ENCODE data around the gene UBQLNL.
A peak's percentile ranks its signal among the peaks of the same experiment; 100 is the strongest.

UBQLNL gene, protein sequence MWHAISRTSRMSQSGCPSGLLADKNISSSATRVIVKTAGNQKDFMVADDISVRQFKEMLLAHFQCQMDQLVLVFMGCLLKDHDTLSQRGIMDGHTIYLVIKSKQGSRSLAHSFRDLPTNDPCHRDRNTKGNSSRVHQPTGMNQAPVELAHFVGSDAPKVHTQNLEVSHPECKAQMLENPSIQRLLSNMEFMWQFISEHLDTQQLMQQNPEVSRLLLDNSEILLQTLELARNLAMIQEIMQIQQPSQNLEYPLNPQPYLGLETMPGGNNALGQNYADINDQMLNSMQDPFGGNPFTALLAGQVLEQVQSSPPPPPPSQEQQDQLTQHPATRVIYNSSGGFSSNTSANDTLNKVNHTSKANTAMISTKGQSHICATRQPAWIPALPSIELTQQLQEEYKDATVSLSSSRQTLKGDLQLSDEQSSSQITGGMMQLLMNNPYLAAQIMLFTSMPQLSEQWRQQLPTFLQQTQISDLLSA

DNA sequence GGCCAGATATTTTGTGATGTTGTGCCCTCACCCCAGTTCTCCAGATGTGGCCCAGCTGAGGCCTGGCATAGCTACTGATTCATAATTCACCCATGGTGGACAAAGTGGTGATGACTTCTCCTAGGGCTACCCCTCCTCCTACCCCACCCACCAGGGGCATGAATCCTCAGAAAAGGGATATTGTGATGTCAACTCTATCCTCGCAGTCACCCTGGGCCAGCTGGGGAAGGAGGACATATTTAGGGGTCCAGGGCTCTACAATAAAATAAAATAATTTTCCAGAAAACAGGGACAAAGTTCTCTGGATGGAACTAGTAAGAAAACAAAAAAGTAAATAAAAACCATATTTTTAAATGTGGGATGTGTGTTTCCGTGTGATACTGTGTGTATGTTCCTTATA, at the start of gene UBQLNL:
Gene UBQLNL (minus strand): TSS at position 101 of the 400 bp plus-strand sequence. CDS start 258 bp downstream, outside the sequence.
- no peaks in the 10 kb centered on the region for H3K27me3 ChIP-seq (replicated peaks)
- no peak within 1 kb of the TSS for H3K4me3 ChIP-seq (ENCODE audit: low read depth, low read length)
- no peak for DNase-seq
- TF ChIP-seq, protein P1, sequence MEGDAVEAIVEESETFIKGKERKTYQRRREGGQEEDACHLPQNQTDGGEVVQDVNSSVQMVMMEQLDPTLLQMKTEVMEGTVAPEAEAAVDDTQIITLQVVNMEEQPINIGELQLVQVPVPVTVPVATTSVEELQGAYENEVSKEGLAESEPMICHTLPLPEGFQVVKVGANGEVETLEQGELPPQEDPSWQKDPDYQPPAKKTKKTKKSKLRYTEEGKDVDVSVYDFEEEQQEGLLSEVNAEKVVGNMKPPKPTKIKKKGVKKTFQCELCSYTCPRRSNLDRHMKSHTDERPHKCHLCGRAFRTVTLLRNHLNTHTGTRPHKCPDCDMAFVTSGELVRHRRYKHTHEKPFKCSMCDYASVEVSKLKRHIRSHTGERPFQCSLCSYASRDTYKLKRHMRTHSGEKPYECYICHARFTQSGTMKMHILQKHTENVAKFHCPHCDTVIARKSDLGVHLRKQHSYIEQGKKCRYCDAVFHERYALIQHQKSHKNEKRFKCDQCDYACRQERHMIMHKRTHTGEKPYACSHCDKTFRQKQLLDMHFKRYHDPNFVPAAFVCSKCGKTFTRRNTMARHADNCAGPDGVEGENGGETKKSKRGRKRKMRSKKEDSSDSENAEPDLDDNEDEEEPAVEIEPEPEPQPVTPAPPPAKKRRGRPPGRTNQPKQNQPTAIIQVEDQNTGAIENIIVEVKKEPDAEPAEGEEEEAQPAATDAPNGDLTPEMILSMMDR (IDR thresholded peaks at IDR 0.05; ENCODE audit: low read depth, low read length, missing control alignments) = no peak
- H3K27ac ChIP-seq = no peak within 1 kb of the TSS
- no peaks in the 10 kb centered on the region for H3K36me3 ChIP-seq (replicated peaks)
- in situ Hi-C loops (cut with HindIII; ENCODE audit: low pct_ligation_motif_present, low sequenced_read_pairs) = no loop called here

DNA sequence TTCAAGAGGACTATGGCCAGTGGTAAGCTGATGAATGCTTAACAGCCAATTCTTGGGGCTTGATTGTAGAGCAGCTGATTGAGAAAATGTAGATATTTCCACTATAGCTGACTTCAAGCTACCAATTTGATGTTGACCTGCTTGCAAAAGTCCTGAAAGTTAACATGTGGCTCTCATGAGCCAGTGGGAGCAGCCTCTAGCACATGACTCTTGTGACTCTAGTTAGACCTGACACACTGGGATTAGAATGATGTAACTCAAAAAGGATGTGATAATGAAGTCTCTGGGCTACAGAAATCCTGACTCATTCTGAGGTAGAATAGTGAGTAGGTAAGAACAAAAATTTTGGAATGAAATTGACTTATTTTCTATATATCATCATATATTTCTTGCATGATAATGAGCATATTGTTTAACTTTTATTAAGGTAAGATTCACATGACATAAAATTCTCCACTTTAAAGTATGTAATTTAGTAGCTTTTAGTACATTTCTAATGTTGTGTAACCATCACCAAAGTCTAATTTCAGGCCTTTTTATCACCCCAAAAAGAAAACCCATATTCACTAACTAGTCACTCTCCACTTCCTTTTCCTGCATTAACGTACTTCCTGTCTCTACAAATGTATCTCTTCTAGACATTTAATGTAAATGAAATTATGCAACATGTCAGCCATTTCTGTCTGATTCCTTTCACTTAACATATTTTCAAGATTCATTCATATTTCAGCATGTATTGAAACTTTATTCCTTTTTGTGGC, 47.9 kb upstream of the UBQLNL start:
- no peak overlapping the region for H3K27ac ChIP-seq
- TF ChIP-seq, protein P1 (IDR thresholded peaks at IDR 0.05; ENCODE audit: low read depth, low read length, missing control alignments) = no peak
- DNase-seq = peak; percentile 10
- no peak overlapping the region for H3K4me3 ChIP-seq (ENCODE audit: low read depth, low read length)
- in situ Hi-C loops (cut with HindIII; ENCODE audit: low pct_ligation_motif_present, low sequenced_read_pairs) = no loop called here
- no peaks in the 10 kb centered on the region for H3K36me3 ChIP-seq (replicated peaks)
- H3K27me3 ChIP-seq (replicated peaks) = no peaks in the 10 kb centered on the region

DNA sequence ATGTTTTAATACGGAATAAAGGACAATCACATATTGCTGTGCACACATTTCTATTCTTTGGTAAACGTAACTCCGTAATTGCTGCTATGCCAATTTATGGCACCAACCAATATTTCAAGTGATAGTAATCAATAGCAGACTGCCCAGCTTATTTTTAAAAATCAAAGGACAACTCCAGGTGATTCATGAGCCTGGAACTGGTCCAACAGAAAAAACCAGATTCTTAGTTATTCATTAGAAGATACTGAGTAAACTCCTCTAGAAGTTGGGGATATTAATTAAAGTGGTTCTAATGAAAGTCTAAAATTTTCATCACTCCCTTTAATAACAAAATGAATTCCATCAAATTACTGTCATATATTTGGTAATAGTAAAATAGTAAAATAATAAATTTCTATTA, 41.3 kb upstream of the UBQLNL start:
- H3K27ac ChIP-seq = no peak overlapping the region

DNA sequence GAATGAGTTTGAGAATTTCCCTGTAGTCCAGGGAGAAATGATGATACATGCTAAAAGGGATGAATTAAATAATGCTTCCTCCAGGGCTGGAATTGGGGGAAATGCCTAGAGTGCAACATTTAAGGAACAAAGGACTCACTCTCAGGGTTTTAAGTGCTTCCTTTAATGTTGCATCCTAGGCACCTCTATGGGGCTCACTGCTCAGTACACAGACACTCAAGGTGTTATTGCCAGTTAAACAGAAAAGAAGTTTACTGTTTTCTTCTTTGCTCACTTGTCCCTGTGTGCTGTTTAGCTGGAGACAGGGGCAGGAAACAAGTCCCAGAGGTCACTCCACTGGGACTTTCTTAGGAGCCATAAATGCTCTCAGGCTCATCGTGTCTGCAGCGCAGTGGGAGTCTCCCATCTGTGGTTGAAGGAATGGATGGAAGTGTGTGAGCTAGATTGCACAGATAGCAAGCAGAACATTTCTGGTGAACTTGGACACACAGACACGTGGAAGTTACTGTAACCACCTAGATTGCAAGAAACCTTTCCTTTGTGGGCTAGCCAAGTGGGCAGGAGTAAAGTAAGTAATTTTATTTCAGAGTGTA, 40.2 kb upstream of the UBQLNL start:
- in situ Hi-C loops (cut with HindIII; ENCODE audit: low pct_ligation_motif_present, low sequenced_read_pairs) = no loop called here
- no peak overlapping the region for H3K27ac ChIP-seq
- H3K36me3 ChIP-seq (replicated peaks) = no peaks in the 10 kb centered on the region
- DNase-seq = no peak
- TF ChIP-seq, protein P1 (IDR thresholded peaks at IDR 0.05; ENCODE audit: low read depth, low read length, missing control alignments) = no peak
- H3K27me3 ChIP-seq (replicated peaks) = no peaks in the 10 kb centered on the region
- no peak overlapping the region for H3K4me3 ChIP-seq (ENCODE audit: low read depth, low read length)

More for the DNA sequence above, 41.3 kb upstream of the UBQLNL start:
- in situ Hi-C loops (cut with HindIII; ENCODE audit: low pct_ligation_motif_present, low sequenced_read_pairs) = no loop called here
- no peaks in the 10 kb centered on the region for H3K27me3 ChIP-seq (replicated peaks)
- no peak for DNase-seq
- no peaks in the 10 kb centered on the region for H3K36me3 ChIP-seq (replicated peaks)
- TF ChIP-seq, protein P1 (IDR thresholded peaks at IDR 0.05; ENCODE audit: low read depth, low read length, missing control alignments) = no peak
- H3K4me3 ChIP-seq (ENCODE audit: low read depth, low read length) = no peak overlapping the region

DNA sequence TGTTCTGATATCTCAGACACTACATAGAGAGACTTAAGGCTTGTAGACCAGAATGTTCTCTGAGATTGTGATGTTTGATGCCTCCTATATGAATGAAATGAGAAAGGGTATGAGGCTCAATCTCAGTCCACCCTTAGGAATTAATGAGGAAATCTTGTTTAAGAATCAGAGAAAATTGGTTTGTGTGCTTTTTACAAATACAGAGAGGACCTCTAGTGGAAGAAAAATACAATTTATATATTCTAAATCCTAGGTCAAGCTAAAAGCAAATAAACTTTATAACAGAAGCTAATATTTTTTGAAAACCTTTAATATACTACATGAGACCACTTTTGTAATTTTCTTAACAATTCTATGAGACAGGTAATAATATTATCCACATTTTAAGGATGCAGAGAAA, 36.8 kb upstream of the UBQLNL start:
- Histone ChIP-seq H3K4me3 (ENCODE audit: low read depth, low read length) (no peak overlapping the region), H3K27ac (no peak overlapping the region), H3K27me3 (replicated peaks) (no peaks in the 10 kb centered on the region), H3K36me3 (replicated peaks) (no peaks in the 10 kb centered on the region)
- in situ Hi-C loops (cut with HindIII; ENCODE audit: low pct_ligation_motif_present, low sequenced_read_pairs) = no loop called here
- DNase-seq = no peak
- TF ChIP-seq, protein P1 (IDR thresholded peaks at IDR 0.05; ENCODE audit: low read depth, low read length, missing control alignments) = no peak
